Activated naive CD8-positive, alpha-beta T cell treated with anti-CD3 and anti-CD28 coated beads, Interleukin-2, amount 50 U/mL, for 16 hours (primary cell): Measurements from ENCODE around the gene SRRT.

ENCODE experiments used
- DNase-seq: peaks from one replicate; pipeline ENCODE4 v3.0.0-alpha.2; 2020; ENCODE audit warnings: low read depth, low spot score

SRRT gene

GRCh38 chr7:100879685-100880261 is 4.9 kb downstream of the SRRT start:
- no peak for DNase-seq

- DNase-seq: no peak
These were observed 5.7 kb downstream of the SRRT start for GRCh38 chr7:100880645-100881044.

- no peak for DNase-seq
These were observed 6.2 kb downstream of the SRRT start for GRCh38 chr7:100881136-100881535.

- DNase-seq: no peak
These were observed 7.3 kb downstream of the SRRT start for GRCh38 chr7:100882201-100882600.

- DNase-seq: no peak
These were observed 8.1 kb downstream of the SRRT start for GRCh38 chr7:100882785-100883526.

- DNase-seq: no peak
These were observed 10.0 kb downstream of the SRRT start for GRCh38 chr7:100884736-100885439.

- no peak for DNase-seq
These were observed 10.7 kb downstream of the SRRT start for GRCh38 chr7:100885440-100886141.

GRCh38 chr7:100886142-100886935 is 11.4 kb downstream of the SRRT start:
- DNase-seq: no peak

- no peak for DNase-seq
These were observed 12.1 kb downstream of the SRRT start for GRCh38 chr7:100886936-100887515.

GRCh38 chr7:100887516-100888290 is 12.8 kb downstream of the SRRT start:
- no peak for DNase-seq

- no peak for DNase-seq
These were observed 13.5 kb downstream of the SRRT start for GRCh38 chr7:100888291-100888987.

GRCh38 chr7:100888988-100889750 is 14.3 kb downstream of the SRRT start, which contains the start of gene UFSP1:
Gene UFSP1 (minus strand): TSS chr7:100889715. CDS start chr7:100889271, 444 bp downstream.
- no peak for DNase-seq

- no peak for DNase-seq
These were observed 16.0 kb downstream of the SRRT start for GRCh38 chr7:100890653-100891567.

- no peak for DNase-seq
These were observed 16.8 kb downstream of the SRRT start for GRCh38 chr7:100891568-100892247.

GRCh38 chr7:100892364-100893317 is 17.7 kb downstream of the SRRT start:
- DNase-seq: no peak

- no peak for DNase-seq
These were observed 18.5 kb downstream of the SRRT start for GRCh38 chr7:100893318-100893895.
